ENCODE data around the gene ZNF283.
A peak's percentile ranks its signal among the peaks of the same experiment; 100 is the strongest.

The ZNF283 gene

GRCh38 chr19:43807651-43808050 lies 19.5 kb upstream of the ZNF283 start:
- ChIA-PET CTCF (no interaction called here), POLR2A (interaction anchor here (1.5 kb wide), 1 partner anchor 19 kb away, joined by 3 read pairs; the partner anchor contains the start of gene ZNF283)
- TF ChIP-seq ZNF384 (IDR thresholded peaks at IDR 0.05), result no peak
- TF ChIP-seq HDGF (IDR thresholded peaks at IDR 0.05; ENCODE audit: borderline replicate concordance), result no peak
- no peak for TF ChIP-seq LEF1 (IDR thresholded peaks at IDR 0.05; ENCODE audit: borderline replicate concordance)
- TF ChIP-seq TARDBP (IDR thresholded peaks at IDR 0.05), result no peak
- TF ChIP-seq FOXM1 (IDR thresholded peaks at IDR 0.05; ENCODE audit: borderline replicate concordance), result no peak
- TF ChIP-seq ARNT (IDR thresholded peaks at IDR 0.05), result no peak
- TF ChIP-seq ELF4 (IDR thresholded peaks at IDR 0.05), result no peak
- TF ChIP-seq FOXK2 (IDR thresholded peaks at IDR 0.05), result no peak
- TF ChIP-seq L3MBTL2 (conservative IDR thresholded peaks at IDR 0.05), result no peak
- TF ChIP-seq PKNOX1 (IDR thresholded peaks at IDR 0.05), result no peak
- TF ChIP-seq CTBP1 (IDR thresholded peaks at IDR 0.05; ENCODE audit: borderline replicate concordance), result no peak
- no peak for TF ChIP-seq BHLHE40 (IDR thresholded peaks at IDR 0.05; ENCODE audit: borderline replicate concordance)
- TF ChIP-seq SP1 (IDR thresholded peaks at IDR 0.05), result no peak
- TF ChIP-seq NFRKB (IDR thresholded peaks at IDR 0.05), result no peak
- no peak for TF ChIP-seq FOXA1 (IDR thresholded peaks at IDR 0.05)
- DNase-seq (ENCODE audit: extremely low spot score), result no peak

- DNase-seq (ENCODE audit: extremely low spot score), result peak; percentile 28
- peak; percentile 45; the same call in 1 of the 2 replicates for TF ChIP-seq PKNOX1 (IDR thresholded peaks at IDR 0.05)
- no peak for TF ChIP-seq FOXK2 (IDR thresholded peaks at IDR 0.05)
- ChIA-PET POLR2A (no interaction called here), CTCF (no interaction called here)
Observed at GRCh38 chr19:43809762-43810696, 17.1 kb upstream of the ZNF283 start.

GRCh38 chr19:43811837-43812236 lies 15.3 kb upstream of the ZNF283 start:
- POLR2A ChIA-PET, result no interaction called here
- no peak for TF ChIP-seq FOXK2 (IDR thresholded peaks at IDR 0.05)
- no peak for TF ChIP-seq FOXM1 (IDR thresholded peaks at IDR 0.05; ENCODE audit: borderline replicate concordance)
- no peak for TF ChIP-seq PKNOX1 (IDR thresholded peaks at IDR 0.05)
- no peak for TF ChIP-seq SUZ12 (IDR thresholded peaks at IDR 0.05)
- TF ChIP-seq FOXA1 (IDR thresholded peaks at IDR 0.05), result no peak
- TF ChIP-seq ELF4 (IDR thresholded peaks at IDR 0.05), result no peak
- no peak for TF ChIP-seq ARNT (IDR thresholded peaks at IDR 0.05)
- no peak for TF ChIP-seq CTBP1 (IDR thresholded peaks at IDR 0.05; ENCODE audit: borderline replicate concordance)
- CTCF ChIA-PET, result no interaction called here
- no peak for DNase-seq (ENCODE audit: extremely low spot score)

GRCh38 chr19:43812259-43812658 lies 14.9 kb upstream of the ZNF283 start:
- CTCF ChIA-PET, result no interaction called here
- DNase-seq (ENCODE audit: extremely low spot score), result no peak
- TF ChIP-seq L3MBTL2 (conservative IDR thresholded peaks at IDR 0.05), result no peak
- TF ChIP-seq ZNF384 (IDR thresholded peaks at IDR 0.05), result no peak
- TF ChIP-seq FOXK2 (IDR thresholded peaks at IDR 0.05), result no peak
- TF ChIP-seq CTBP1 (IDR thresholded peaks at IDR 0.05; ENCODE audit: borderline replicate concordance), result no peak
- TF ChIP-seq FOXM1 (IDR thresholded peaks at IDR 0.05; ENCODE audit: borderline replicate concordance), result no peak
- TF ChIP-seq HDGF (IDR thresholded peaks at IDR 0.05; ENCODE audit: borderline replicate concordance), result no peak
- TF ChIP-seq TARDBP (IDR thresholded peaks at IDR 0.05), result no peak
- TF ChIP-seq FOXA1 (IDR thresholded peaks at IDR 0.05), result no peak
- no peak for TF ChIP-seq SUZ12 (IDR thresholded peaks at IDR 0.05)
- TF ChIP-seq NFRKB (IDR thresholded peaks at IDR 0.05), result no peak
- TF ChIP-seq BHLHE40 (IDR thresholded peaks at IDR 0.05; ENCODE audit: borderline replicate concordance), result no peak
- TF ChIP-seq PKNOX1 (IDR thresholded peaks at IDR 0.05), result no peak
- no peak for TF ChIP-seq ELF4 (IDR thresholded peaks at IDR 0.05)
- no peak for TF ChIP-seq SP1 (IDR thresholded peaks at IDR 0.05)
- TF ChIP-seq ARNT (IDR thresholded peaks at IDR 0.05), result no peak
- POLR2A ChIA-PET, result interaction anchor here (1.3 kb wide), 1 partner anchor 15 kb away, joined by 5 read pairs; the partner anchor contains the start of gene ZNF283

GRCh38 chr19:43812688-43813087 lies 14.4 kb upstream of the ZNF283 start:
- ChIA-PET CTCF (no interaction called here), POLR2A (interaction anchor here (1.3 kb wide), 1 partner anchor 14 kb away, joined by 5 read pairs; the partner anchor contains the start of gene ZNF283)
- TF ChIP-seq HDGF (IDR thresholded peaks at IDR 0.05; ENCODE audit: borderline replicate concordance) (no peak), SUZ12 (IDR thresholded peaks at IDR 0.05) (no peak), CTBP1 (IDR thresholded peaks at IDR 0.05; ENCODE audit: borderline replicate concordance) (no peak), SP1 (IDR thresholded peaks at IDR 0.05) (no peak), TARDBP (IDR thresholded peaks at IDR 0.05) (no peak), FOXA1 (IDR thresholded peaks at IDR 0.05) (no peak), PKNOX1 (IDR thresholded peaks at IDR 0.05) (no peak), NFRKB (IDR thresholded peaks at IDR 0.05) (no peak), BHLHE40 (IDR thresholded peaks at IDR 0.05; ENCODE audit: borderline replicate concordance) (no peak), ELF4 (IDR thresholded peaks at IDR 0.05) (no peak), ARNT (IDR thresholded peaks at IDR 0.05) (no peak), FOXM1 (IDR thresholded peaks at IDR 0.05; ENCODE audit: borderline replicate concordance) (no peak), L3MBTL2 (conservative IDR thresholded peaks at IDR 0.05) (no peak), ZNF384 (IDR thresholded peaks at IDR 0.05) (no peak), FOXK2 (IDR thresholded peaks at IDR 0.05) (no peak), LEF1 (IDR thresholded peaks at IDR 0.05; ENCODE audit: borderline replicate concordance) (no peak)
- DNase-seq (ENCODE audit: extremely low spot score), result no peak
